Activated naive CD4-positive, alpha-beta T cell treated with anti-CD3 and anti-CD28 coated beads, Interleukin-2, amount 50 U/mL, for 16 hours (primary cell): ENCODE results near the gene TFDP2.

Experiments used
- DNase-seq: peaks from one replicate; pipeline ENCODE4 v3.0.0-alpha.2; 2020

Gene TFDP2

DNA sequence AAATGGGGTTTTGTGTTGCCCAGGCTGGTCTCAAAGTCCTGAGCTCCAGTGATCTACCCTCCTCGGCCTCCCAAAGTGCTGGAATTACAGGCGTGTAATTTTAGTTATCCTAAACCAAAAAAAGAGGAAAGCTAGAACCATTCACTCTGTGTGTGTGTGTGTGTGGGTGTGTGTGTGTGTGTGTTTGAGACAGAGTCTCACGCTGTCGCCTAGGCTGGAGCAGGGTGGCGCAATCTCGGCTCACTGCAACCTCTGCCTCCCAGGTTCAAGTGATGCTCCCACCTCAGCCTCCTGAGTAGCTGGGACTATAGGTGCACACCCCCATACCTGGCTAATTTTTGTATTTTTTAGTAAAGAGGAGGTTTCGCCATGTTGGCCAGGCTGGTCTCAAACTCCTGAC lies 84.0 kb downstream of the TFDP2 start:
- no peak for DNase-seq

DNA sequence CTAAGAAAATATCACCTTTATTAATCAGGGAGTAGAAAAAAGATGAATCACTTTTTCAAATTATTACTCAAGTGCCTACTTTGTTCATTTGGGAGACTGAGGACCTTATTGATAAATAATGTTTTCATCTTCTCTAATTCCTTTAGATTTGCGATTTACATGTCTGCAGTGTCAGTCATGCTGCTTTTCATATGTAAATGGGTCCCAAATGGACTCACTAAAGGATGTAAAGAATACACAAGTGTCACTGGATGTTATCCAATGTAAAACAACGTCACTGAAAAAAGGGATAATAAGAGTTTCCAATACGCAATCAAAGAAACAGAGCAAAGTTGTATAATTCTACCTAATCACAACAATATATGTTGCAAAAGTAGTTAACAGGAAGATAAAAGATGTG lies 84.9 kb downstream of the TFDP2 start:
- DNase-seq, result no peak

DNA sequence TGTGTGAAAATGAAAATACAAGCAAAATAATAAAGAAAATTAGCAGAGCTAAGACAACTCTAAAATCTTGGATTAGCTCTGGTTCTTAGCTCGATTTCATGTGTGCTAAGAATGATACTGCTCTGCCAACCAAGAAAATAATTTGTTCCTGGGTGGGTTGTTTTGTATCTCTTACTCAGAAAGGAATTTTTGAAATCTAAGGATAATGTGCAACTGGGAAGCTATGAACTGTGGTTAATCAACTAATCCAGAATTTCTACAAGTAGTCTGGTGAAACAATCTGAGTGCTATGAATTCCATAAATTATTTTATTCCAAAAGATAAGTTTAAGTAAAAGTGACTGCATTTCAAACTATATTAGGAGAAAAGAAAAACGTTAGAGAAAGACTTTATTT lies 92.0 kb downstream of the TFDP2 start:
- no peak for DNase-seq

DNA sequence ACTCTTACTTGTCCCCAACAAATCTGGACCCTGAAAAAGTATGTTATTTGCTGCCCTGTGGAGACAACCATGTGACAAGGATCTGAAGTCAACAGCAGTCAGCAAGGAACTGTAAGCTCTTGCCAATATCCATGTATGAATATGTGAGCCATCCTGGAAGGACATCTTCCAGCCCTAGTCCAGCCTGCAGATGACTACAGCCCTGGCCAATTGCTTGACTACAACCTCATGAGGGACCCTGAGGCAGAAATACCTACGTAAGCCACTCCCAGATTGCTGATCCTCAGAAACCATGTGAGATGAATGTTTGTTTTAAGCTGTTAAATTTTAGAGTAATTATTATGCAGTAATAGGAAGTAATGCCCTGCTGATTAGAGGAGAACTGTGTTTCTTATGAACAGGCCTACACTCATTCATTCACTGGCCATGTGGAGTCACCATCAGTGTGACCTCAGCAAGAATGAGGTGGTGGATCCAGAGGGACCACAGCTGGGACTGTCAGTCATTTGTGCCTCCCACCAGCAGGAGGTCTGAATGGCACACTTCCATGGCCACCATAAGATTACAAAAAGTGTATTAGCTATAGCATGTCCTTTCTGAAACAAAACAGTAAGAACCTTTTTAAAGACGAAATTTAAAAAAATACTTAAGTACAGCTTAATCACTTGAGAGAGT lies 92.6 kb downstream of the TFDP2 start:
- no peak for DNase-seq

DNA sequence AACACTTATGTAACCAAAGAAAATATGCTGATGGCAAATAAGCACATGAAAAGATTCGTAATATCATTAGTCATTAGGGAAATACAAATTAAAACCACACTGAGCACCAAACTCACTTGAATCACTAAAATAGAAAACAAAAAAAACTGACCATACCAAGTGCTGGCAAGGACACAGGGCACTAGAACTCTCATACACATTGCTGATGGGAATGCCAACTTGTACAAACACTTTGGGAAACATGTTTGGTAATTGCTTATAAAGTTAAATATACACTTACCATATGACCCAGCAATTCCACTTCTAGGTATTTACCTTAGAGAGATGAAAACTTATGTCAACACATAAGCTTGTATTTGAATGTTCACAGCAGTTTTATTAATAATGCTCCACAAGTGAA lies 95.5 kb downstream of the TFDP2 start:
- no peak for DNase-seq

DNA sequence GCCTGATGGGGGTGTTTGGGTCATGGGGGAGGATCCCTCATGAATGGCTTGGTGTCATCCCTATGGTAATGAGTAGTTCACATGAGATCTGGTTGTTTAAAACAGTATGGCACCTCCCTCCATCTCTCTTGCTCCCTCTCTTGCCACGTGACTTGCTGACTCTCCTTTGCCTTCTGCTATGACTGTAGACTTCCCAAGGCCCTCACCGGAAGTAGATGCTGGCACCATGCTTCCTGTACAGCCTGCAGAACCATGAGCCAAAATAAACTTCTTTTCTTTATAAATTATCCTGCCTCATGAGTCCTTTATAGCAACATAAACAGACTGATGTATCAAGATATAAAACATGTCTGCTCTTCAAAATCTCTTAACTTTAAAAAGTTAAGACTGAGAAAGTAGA lies 96.1 kb downstream of the TFDP2 start:
- no peak for DNase-seq

DNA sequence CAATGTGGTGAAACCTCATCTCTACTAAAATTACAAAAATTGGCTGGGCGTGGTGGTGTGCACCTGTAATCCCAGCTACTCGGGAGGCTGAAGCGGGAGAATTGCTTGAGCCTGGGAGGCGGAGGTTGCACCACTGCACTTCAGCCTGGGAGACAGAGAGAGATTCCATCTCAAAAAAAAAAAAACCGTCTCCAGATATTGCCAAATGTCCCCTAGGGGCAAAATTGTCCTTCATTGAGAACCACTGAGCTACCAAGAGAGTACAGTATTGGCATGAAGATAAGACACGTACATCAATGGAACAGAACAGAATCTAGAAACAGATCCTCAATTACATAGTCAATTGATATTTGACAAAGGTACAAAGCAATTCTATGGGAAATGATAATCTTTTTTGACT lies 98.0 kb downstream of the TFDP2 start:
- no peak for DNase-seq

DNA sequence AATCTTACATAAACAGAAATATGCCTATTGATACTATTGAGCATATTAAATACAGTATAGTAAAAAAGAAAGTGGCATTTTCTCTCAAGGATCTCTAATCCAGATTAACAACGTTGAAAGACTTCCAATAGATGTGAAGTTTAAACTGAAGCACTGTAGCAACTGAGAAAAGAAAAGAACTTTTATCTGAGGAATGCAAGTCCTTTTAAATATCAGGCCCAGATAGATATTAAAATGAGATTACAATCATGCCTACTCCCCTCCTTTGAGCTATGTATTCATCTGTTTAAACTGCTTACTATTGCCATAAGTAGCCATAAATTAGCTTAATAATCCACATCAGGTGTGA lies 102.3 kb downstream of the TFDP2 start:
- DNase-seq, result no peak

DNA sequence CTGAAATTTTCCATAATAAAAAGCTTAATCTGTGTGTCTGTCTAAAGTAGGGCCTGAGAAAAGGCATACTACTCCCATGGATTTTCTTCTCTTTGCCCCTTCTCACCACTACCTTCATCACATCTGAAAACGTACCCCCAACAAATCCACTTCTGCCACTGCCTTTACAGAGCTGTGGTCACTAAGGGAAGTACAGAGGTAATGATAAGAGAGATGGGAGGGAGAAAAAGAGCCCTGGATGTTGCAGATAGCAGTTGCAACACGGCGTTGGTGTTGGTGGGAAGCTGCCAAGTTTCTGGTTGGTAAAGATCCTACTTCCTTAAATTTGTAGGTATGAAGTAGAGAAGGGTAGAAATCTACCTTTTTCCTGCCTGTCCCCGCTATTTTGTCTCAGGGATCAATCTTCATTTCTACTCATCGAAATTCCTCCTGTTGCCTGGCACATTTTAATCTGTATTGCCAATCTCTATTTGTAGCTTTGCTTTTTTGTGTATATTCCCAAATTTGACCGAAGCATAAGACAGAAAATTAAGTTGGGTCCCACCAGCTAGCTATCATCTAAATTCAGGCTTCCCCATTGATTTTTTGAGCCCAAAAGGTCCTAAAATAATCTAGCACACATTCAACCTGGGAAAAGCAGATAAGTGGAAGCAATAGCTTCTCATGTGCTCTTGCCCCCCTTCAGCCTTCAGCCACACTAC lies 102.9 kb downstream of the TFDP2 start:
- no peak for DNase-seq

DNA sequence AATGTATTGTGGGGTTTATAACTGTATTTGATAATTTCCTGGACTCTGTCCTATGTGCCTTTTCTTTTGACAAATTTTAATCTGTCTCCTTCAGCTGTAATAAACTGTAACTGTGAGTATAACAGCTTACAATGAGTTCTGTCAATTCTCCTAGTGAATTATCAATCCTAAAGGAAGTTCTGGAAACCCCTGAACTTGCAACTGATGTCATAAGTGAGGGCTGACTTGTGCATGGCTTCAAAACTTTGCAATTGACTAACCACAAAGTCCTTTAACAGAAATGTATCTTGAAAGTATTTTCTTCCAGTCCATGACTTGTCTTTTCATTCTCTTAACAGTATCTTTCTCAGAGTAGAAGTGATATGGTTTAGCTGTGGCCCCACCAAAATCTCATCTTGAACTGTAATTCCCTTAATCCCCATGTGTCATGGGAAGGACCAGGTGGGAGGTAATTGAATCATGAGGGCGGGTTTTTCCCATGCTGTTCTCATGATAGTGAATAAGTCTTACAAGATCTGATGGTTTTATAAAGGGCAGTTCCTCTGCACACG lies 108.3 kb downstream of the TFDP2 start:
- DNase-seq, result no peak

DNA sequence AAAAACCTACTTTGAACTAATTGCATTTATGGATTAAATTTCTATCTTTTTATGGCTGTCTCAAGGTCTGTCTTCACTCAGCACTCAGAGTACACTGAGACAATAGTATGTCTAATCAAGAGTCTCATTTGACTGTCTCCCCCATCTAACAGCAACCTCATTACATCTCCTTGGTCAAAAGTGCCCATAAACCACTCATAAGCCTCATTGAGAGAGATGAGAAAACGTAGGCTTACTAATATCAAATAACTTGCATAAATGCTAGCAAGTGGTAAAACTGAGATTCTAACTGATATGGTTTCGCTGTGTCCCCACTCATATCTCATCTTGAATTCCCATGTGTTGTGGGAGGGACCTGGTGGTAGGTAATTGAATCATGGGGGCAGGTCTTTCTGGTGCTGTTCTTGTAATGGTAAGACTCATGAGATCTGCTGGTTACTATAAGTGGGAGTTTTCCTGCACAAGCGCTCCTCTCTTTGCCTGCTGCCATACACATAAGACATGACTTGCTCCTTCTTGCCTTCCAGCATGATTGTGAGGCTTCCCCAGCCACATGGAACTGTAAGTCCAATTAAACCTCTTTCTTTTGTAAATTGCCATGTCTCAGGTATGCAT lies 113.9 kb downstream of the TFDP2 start:
- DNase-seq, result no peak

DNA sequence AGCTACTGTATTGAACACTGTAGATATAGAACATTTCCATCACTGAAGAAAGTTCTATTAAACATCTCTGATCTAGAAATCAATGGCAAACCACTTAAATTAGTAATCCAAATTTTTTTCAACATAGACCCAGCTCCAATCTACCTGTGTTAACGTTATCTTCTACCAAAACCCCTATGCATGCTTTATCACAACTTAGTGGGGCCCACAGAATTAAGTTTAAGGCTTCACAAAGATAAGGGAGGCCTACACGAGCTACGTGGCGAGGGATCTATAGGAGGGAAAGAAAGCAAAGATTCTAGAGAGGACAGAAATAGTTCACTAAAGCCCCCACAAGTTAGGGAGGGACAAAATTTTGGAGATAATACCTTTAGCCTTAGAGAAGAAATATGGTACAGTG lies 116.1 kb downstream of the TFDP2 start:
- no peak for DNase-seq

DNA sequence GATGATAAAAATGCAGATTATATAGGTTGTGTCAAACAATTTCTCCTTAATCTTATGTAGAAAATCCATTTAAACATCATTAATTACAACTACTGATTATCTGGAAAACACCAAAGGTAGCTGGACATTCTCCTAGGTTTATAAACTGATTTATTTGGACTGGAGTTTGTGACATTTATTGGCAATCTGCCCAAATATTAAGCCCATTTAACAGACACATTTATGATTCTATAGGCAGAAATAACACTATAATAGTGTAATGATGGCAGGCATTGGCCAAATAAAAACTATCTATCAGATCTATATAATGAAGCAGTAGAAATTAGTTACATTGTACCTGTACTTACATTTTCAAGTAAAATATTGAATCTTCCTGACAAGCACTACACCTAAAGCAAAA lies 117.8 kb downstream of the TFDP2 start:
- no peak for DNase-seq

DNA sequence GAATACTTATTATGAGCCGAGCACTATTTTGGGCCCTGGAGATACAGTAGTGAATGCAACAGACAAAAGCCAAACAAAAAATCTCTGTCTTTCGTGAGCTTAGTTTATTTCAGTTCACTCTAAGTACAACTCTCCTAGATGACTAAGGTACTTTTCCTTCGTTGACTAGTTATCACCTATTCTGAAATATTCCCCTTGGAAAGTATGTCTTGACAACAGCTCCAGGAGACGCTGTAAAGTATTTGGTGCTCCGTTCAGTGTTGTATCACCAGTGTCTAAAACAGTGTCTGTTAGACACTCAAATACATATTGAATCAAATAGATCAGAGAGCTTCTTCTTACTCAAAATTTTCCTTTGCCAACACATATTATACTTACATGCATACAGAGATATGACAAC lies 119.6 kb downstream of the TFDP2 start:
- no peak for DNase-seq

DNA sequence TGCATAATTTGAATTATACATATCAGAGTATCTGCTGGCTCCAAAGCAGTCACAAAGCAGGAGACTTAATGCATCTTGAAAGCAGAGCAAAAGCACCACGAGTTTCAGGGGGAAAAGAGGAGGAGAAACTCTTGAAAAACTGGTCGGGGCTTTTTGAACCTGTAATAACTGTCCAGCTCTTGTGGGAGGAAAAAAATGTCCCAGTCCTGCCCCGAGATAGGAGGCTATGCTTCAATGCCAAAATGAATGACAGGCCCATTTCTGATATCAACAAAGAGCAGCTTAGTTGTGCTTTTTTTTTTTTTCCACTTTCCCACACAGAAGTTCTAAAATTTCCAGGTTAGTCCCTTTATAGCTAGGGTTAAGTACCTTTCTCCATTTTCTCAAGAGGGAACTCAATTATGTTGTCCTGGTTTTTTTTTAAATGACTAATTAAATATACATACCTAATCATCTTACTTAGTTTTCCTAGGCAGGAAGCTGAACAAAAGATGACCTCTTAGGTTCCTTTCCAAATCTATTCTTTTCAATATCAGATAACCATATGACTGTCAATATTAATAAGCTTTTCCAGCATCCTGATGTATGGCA lies 120.2 kb downstream of the TFDP2 start:
- no peak for DNase-seq

DNA sequence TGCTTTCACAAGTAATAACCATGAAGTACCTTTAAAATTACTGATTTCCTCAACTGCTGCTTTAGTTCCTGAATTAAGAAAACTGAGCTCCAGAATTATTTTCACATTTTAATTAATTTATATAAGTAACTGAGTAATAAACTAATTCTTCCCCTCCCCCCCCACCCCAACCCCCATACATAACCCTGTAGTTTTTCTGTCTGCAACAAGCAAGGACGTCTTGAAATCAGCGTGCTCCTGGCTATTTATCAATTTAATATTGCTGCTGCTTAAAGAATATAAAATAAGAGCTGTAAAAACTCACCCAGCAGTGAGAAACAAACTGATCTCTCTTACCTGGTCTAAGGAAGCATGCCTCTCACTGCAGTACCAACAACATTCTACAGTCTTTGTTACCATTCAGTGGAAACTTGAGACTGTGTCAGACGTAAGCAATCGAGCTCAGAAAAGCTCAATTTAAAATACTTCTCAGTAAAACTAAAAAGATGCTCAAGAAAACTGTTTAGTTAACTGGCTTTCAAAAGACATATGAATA lies 121.0 kb downstream of the TFDP2 start:
- no peak for DNase-seq

DNA sequence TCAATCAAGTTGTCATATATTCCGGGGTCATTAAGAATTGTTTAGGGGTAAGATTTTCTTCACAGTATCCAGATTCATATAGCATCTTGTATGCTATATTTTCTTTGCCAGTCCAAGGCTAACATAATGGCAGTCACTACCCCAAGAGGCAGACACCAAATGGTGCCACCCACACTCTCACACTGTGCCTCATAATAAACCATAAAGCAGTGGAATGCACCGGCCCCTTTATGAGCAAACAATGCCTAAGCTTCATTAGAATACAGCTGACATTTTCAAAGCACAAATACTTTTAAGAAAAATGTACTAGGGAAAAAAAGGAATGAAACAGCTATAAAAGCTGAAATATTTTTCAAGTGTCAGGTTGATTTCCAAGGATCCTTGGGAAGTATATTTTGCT lies 121.6 kb downstream of the TFDP2 start:
- peak; percentile 56 for DNase-seq

DNA sequence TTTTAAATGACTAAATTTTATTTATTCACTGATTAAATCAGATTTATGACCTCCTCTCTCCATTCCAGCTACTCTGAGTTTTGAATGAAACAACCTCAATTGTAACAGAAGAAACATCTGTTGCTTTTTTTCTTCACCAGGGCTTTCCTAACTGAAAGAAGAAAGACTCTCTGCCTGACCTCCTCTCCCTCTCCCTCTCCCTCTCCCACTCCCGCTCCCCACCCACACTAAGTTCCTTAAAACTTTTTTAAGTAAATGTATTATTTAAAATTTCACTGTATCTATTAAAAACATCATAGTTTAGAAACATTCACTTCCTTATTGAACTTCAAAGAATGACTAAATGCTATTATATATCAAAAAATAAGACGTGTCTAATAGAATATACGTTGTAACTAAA lies 122.0 kb downstream of the TFDP2 start:
- DNase-seq, result no peak

DNA sequence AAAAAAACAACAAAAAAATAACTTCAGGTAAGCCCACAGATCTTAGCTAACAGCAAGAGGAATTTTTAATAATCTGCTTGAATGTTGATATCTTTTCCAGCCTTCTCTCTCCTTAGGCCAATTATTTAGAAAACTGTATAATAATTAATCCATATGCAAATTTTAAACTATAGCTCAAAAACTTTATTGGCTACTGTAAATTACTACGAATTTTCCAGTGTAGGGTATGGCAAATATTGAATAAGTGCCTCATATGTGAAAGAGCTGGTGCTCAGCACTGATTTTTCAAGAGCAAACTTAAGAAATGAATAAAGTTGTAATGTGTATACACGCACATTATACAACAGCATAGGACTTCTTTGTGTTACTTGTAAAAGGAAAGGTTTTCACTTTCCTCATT lies 123.0 kb downstream of the TFDP2 start:
- DNase-seq, result no peak

DNA sequence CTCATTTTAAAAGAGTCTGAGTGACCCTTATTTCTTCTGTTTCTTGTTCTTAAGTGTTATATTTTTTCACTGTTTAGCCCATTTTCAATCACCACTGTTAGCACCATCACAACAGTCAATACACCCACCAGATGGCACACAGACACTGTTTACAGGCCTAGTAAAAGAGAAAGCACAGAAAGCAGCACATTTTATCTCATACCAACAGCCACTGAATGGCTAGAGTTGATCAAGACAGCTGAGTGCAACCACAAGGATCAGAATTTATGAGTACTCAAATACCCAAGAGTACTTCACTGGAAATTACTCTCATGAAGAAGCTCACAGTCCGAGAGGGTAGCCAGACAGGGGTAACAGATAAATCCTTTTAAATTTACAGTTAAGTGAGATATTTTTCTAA lies 127.0 kb downstream of the TFDP2 start:
- DNase-seq, result no peak

DNA sequence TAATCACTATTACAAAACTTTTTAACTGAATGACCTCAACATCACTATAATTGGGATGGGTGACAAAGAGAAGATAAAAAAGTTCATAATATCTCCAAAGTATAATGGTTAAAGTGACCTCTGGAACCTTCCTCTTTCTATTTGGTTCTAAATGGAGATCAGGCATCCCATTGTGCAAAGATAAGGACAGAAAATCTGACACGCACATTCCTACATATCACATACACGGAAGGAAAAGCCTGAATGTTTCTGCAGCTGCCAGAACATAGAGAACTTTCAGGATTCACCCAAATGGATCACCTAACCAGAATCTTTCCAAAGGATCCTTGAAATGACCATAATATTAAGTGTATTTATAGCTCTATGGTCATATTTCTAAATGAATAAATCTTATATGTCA lies 128.2 kb downstream of the TFDP2 start:
- no peak for DNase-seq

DNA sequence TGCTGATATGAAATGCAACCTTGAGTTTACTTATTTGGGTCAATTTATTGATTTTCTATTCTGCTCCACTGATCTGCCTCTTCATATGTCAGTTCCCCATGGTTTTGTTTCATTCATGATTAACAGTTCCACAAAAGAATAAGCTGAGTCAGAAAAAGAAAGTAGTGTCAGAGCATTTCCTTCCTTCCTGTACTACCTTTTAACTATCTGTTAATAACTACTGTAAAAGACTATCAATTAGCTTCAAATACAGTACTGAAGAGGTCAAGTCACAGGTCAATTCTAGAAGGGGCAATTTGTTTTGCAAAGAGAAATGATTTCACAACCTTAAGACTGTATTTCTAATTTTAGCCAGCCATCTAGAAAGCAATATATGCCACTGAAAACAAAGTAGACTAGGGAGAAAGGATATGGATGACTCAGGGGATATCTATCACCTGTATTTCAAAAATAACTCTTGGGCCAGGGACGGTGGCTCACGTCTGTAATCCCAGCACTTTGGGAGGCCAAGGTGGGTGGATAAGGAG lies 129.5 kb downstream of the TFDP2 start:
- DNase-seq, result no peak

DNA sequence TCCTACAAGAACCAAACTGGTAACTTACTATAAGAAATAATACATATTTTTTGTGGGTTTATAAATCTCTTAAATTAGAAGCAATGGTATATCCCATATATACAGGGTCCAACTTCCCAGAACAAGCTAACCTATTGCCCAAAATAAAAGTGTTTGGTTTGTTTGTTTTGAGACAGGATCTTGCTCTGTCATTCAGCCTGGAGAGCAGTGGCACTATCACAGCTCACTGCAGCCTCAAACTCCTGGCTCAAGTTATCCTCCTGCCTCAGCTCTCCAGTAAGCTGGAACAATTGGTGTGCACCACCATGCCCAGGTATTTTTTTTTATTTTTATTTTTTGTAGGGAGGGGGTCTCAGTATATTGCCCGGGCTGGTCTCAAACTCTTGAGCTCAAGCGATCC lies 135.4 kb downstream of the TFDP2 start:
- DNase-seq, result no peak
